ENCODE data around the gene SLC26A11.

DNA sequence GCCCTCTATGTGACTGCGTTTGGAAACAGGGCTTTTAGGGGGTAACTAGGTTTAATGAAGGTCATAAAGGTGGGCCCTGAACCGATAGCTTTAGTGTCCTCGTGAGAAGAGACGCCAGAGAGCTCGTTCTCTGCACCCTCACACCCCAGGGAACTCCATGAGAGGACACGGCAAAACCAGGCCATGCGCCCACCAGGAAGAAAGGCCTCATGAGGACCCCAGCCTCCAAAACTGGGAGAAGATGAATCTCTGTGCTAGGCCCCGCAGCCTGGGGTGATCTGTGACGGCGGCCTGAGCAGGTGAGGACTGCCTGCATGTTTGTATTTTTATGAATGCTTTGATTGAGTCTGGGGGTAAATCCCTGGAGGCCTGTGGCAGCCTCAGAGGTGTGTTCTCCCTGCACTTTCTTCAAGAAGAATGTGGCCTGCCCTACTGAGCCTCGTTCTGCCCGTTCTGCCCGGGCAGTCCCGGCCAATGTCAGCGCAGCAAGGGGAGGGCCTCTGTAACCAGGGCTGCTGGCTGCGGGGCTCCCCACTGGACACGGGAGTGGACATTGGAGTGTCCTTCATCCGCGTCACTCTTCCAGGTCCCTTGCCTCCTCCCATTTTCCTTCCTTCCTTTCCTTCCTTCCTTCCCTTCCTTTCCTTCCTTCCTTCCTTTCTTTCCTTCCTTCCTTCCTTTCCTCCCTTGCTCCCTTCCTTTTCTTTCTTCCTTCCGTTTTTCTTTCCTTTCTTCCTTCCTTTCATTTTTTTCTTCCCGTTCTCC, 33.6 kb downstream of the SLC26A11 start:
- TF ChIP-seq, protein P1, sequence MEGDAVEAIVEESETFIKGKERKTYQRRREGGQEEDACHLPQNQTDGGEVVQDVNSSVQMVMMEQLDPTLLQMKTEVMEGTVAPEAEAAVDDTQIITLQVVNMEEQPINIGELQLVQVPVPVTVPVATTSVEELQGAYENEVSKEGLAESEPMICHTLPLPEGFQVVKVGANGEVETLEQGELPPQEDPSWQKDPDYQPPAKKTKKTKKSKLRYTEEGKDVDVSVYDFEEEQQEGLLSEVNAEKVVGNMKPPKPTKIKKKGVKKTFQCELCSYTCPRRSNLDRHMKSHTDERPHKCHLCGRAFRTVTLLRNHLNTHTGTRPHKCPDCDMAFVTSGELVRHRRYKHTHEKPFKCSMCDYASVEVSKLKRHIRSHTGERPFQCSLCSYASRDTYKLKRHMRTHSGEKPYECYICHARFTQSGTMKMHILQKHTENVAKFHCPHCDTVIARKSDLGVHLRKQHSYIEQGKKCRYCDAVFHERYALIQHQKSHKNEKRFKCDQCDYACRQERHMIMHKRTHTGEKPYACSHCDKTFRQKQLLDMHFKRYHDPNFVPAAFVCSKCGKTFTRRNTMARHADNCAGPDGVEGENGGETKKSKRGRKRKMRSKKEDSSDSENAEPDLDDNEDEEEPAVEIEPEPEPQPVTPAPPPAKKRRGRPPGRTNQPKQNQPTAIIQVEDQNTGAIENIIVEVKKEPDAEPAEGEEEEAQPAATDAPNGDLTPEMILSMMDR (IDR thresholded peaks at IDR 0.05; ENCODE audit: low read depth, low read length) = no peak
- TF ChIP-seq, protein P2, sequence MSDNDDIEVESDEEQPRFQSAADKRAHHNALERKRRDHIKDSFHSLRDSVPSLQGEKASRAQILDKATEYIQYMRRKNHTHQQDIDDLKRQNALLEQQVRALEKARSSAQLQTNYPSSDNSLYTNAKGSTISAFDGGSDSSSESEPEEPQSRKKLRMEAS (IDR thresholded peaks at IDR 0.05; ENCODE audit: low read depth, low read length) = no peak
- TF ChIP-seq POLR2A (IDR thresholded peaks at IDR 0.05; ENCODE audit: extremely low read depth, insufficient read length) (no peak), MYC (IDR thresholded peaks at IDR 0.05; ENCODE audit: low read depth, low read length) (no peak)
